GM18526 (cell line): ENCODE results near the gene TREH.

Source experiments
- POLR2A ChIP-seq: IDR thresholded peaks from 3 replicates; pipeline ENCODE4 v1.6.1; 2011; ENCODE audit not compliant: insufficient read length; ENCODE audit errors: extremely low read depth

The TREH gene

DNA sequence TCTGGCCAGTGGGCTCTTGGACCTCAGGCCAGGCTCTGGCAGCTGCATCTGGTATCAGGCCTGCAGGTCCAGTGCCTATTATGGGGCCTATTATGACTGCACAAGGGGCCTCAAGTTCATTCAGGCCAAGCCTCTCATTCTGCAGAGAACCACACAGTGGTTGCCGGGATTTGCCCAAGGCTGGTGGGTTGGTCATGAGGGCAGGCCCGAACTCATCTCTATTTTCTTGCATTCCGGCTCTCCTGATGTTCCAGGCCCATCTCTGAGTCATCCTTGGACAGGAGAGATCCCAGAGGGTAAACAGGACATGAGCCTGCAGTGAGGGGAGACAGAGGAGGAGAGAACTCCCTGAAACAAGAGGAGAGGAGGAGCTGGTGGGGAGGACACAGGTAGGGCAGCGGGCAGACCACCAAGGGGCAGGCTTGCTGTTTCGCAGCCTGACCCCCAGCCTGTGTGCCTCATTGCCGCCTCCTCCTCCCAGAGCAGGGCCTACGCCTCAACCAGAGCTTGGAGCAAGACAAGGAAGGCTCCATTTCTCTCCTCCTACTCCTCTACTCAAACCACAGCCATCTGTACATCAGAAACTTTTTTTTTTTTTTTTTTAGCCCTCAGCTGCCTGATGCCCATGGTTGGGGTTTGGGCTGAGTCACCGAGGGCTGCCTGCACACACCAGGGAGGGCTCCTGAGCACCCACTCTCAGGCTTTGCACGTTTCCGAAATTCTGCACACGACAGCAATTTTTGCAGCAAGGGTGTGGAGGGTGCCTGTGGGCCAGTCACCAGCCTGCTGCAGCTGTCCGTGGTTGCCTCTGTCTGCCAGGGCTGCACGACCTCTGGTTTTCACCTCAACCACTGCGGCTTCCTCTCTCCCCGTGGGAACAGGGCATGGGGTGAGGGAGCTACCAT lies 12.7 kb upstream of the TREH start:
- no peak for TF ChIP-seq POLR2A

DNA sequence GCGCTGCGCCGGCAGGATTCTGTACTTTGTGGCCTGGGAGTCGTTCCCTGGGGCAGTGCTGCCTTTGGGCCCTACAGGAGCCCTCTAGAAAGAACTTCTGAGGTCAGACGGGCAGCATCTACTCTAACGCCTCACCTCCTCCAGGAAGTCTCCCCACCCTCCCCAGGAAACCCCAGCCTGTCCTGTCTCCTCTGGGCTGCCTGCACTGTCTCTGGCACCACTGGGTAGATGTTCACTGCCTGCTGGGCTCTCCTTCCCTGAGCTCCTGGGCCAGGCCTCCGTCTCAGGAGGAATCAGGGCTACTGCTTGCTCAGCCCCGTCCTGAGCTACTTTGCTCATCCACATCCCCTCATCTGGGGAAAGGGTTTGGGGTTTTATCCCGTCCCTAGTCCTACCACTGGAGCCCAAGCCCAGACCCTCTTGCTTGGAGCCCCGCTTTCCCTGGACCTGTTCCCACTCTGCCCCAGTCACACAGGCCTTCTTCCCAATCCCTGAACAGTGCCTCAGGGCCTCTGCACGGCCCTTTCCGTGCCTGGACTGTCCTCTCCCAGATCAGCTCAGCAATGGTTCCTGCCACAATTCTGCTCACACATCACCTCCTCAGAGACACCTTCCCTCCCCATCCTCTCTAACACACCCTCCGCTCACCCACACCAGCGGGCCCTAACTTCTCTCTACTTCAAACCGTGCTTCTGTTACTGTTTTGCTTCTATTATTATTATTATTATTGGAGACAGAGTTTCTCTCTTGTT lies 11.3 kb upstream of the TREH start:
- no peak for TF ChIP-seq POLR2A

- TF ChIP-seq POLR2A, result no peak
Observed at GRCh38 chr11:118689852-118690552, 10.6 kb upstream of the TREH start.

DNA sequence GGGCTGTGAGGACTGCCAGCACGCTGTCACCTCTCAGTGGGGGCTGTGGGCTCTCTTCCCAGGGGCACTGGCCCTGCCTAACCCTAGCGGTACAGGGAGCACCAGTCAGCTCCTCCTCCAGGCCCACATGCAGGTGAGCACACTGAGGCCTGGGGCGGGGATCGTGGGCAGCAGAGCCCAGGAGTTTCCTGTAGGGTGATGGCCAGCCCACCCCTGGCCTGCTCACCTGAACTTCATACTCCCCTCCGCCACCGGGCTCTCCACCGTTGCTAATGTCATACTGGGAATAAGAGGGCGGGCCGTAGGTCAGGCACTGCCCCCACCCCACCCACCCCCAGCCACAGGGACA lies 10.0 kb upstream of the TREH start:
- no peak for TF ChIP-seq POLR2A

DNA sequence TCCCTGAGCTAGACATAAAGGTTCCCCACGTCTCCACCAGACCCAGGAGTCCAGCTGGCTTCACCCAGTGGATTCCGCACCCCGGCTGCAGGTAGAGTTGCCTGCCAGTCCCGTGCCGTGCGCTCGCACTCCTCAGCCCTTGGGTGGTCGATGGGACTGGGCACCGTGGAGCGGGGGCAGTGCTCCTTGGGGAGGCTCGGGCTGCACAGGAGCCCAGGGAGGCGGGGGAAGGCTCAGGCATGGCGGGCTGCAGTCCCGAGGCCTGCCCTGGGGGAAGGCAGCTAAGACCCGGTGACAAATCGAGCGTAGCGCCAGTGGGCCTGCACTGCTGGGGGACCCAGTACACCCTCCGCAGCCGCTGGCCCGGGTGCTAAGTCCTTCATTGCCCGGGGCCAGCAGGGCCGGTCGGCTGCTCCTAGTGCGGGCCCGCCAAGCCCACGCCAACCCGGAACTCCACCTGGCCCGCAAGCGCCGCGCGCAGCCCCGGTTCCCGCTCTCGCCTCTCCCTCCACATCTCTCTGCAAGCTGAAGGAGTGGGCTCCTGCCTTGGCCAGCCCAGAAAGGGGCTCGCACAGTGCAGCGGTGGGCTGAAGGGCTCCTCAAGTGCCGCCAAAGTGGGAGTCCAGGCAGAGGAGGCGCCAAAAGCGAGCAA lies 9.5 kb upstream of the TREH start:
- no peak for TF ChIP-seq POLR2A

GRCh38 chr11:118687906-118688305 lies 8.5 kb upstream of the TREH start:
- no peak for TF ChIP-seq POLR2A

GRCh38 chr11:118684187-118684586 lies 4.7 kb upstream of the TREH start:
- TF ChIP-seq POLR2A, result no peak

DNA sequence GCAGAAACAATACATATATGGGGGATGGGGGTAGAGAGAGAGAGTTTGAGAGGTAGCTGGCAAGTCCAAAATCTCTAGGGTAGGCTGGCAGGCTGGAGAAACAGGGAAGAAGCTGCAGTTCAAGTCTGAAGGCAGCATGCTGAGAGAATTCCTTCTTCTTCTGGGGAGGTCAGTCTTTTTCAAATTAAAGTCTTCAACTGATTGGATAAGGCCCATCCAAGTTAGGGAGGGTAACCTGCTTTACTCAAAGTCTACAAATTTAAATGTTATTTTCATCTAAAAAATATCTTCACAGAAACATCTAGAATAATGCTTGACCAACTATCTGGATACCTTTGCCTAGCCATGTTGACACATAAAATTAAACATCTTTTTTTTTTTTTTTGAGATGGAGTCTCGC lies 2.9 kb upstream of the TREH start:
- no peak for TF ChIP-seq POLR2A

DNA sequence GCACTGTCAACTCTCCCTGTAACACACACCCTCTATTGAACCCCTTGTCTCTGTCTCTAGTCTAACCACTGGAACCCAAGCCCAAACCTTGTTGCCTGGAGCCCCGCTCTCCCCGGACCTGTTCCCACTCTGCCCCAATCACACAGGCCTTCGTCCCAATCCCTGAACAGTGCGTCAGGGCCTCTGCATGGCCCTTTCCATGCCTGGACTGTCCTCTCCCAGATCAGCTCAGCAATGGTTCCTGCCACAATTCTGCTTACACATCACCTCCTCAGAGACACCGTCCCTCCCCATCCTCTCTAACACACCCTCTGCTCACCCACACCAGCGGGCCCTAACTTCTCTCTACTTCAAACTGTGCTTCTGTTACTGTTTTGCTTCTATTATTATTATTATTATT lies 1.5 kb downstream of the TREH start:
- no peak for TF ChIP-seq POLR2A

DNA sequence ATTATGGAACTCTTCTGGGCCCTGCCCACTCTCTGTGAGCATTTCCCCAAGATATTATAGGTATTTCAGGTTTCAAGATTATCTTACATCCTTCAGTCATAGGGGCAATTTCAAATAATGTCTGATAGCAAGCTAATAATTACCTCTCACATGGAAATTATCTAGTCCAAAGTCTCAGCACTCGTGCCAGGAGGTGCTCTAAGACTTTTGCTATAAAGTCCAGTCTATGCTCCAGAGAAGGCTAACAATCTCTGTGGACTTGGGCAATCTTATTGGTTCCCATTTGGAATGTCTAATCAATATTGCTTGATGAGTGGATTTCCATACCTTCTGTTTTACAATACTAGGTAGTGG lies 5.4 kb downstream of the TREH start:
- TF ChIP-seq POLR2A, result no peak

GRCh38 chr11:118673361-118674081 lies 5.9 kb downstream of the TREH start:
- no peak for TF ChIP-seq POLR2A

- TF ChIP-seq POLR2A, result no peak
Observed at GRCh38 chr11:118672846-118673245, 6.6 kb downstream of the TREH start.

- TF ChIP-seq POLR2A, result no peak
Observed at GRCh38 chr11:118671254-118671653, 8.2 kb downstream of the TREH start.

DNA sequence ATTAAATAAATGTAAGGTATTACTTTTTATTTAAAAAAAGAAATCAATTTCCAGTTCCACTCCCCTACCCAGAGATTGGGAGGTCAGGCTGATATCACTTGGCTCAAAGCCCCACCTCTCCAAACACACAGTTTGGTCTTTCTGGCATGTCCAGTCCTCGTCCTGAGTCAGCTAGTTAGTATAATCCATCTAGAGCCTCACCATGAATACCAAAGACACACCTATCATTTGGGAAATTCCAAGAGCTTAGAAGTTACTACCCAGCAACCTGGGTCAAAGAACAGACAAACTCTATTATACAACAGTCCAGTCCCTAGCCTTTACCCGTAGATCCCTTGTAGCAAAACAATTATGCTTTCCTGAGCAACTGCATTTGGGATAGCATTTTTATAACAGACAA lies 9.4 kb downstream of the TREH start:
- no peak for TF ChIP-seq POLR2A

GRCh38 chr11:118666371-118666770 lies 13.1 kb downstream of the TREH start:
- TF ChIP-seq POLR2A, result no peak

GRCh38 chr11:118663902-118664301 lies 15.5 kb downstream of the TREH start:
- no peak for TF ChIP-seq POLR2A
